Suppressor macrophage treated with lipopolysaccharide for 4 hours (primary cell): ENCODE data around the gene SMOC2.

Experiments used
- DNase-seq: peaks from one replicate; pipeline ENCODE4 v3.0.0-alpha.2; 2020

Gene SMOC2

GRCh38 chr6:168634541-168635328, 193.8 kb downstream of the SMOC2 start:
- DNase-seq: no peak

DNA sequence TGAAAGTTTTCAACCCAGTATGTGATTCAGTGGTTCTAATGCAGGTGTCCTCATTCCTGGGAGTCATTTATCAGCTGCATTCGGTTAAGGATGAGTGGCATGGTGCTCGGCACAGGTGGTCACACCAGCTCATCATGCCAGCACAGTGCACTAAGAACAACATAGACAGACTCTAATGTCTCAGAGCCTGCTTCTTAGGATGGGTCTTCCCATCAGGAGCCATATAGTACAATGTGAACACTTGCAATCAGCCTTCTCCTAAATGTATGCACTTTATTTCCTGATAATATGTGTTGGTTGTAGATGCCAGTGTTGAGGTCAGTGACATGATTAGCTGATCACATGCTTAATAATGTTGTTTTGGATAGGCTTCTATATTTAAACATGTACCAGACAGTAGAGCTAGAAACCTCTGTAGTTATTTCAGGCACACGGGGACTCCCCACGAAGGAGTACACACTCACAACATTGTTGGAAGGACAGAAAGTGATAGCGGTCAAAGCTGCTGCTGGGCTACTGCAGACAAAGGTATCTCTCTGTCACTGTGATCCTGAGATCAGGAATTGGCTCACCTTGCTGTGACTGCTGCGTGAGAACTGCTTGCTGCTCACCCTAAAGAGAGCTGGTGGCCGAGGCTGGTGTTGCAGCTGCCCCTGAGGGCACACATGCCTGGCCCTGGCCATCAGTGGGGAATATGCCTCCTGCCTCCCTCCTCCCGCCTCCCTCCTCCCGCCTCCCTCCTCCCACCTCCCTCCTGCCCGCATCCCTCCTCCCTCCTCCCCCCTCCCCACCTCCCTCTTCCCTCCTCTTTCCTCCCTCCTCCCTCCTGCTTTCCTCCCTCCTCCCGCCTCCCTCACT, 195.4 kb downstream of the SMOC2 start:
- DNase-seq: no peak

DNA sequence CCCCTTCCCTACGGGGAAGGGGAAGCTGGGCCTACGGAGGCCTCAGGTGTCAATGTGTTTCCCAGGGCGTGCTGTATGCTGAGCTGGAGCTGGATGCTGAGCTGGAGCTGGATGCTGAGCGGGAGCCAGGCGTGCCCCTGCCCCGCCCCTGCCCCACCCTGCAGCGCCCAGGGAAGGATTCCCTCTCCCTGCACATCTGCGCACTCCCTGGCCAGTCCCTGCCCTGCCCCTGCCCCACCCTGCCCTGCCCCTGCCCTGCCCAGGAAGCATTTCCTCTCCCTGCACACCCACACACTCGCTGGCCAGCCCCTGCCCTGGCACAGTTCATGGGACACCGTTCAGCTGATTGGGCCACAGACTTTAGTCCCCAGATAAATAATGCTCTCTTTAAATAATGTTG, 196.8 kb downstream of the SMOC2 start:
- no peak for DNase-seq

DNA sequence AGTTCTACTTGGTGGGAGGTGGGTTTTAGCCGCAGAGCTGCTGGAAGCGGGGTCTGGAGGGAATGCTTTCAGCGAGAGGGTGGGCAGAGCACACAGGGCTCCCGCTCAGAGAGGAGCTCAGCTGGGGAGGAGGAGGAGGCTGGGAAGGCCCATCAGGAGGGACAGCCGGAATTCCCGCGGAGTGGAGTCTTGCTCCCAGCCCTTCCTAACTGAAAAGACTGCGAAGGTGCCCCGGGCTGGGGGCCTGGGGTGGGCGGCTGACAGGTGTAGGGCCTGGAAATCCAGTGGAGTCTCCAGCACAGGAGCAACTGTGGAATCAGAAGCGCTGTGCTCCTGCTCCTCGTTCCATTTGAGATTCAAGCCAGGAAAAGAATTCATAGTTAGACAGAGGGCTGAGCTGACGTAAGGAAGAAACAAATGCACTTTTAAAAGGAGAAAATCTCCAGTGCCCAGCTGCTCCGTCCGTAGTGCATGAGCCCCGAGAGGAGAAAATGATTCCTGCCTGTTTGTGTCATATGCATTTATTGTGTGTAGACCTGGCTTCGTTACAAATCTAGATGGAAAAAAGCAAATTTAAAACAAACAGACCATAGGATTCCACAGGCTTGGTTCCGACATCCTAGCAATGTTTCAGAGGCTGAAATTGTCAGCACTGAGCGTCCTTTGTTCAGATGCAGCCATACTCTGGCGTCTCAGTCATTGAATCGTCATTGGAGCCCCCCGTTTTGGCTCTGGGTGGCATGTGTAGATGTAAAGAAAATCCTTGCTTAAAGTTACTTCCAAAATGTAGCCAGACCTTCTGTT, 197.7 kb downstream of the SMOC2 start:
- no peak for DNase-seq

GRCh38 chr6:168640181-168640580, 199.2 kb downstream of the SMOC2 start:
- DNase-seq: no peak

- DNase-seq: no peak
Observed at GRCh38 chr6:168640768-168641167, 199.8 kb downstream of the SMOC2 start.

DNA sequence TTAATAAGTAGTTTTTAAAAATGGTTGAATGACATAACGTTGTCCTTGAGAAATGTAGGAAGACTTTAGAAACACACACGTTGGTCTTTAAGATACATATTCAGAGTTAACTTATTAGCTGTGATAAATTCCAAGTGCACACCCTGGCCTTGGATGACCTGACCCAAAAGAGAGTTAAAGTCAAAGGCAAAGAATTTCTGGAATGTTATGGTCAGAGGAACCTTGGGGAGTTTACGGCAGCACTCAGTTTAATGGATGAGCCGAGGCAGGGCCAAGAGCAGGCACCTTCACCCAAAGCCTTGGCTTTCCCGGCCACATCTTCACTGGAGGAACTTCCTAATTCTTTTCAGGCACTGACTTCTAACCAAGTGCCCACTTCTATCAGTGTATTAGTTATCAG, 200.5 kb downstream of the SMOC2 start:
- DNase-seq: no peak

DNA sequence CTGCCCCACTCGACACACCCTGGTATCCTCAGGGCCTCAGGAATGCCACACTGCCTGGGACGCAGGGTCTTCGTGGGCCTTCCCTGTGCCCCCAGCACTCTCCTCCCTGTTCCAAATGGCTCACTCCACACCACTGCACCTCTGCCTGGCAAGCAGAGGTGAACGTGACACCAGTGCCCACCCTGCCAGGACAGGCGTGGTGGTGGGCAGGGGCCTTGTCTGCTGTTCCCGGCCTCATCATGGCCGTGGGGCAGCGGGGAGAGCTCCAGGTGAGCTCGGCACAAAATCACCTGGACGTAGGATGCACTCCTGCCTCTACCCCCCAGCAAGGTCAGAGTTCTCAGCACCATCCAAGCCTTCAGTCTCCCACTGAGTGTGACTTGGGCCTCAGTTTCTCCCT, 202.4 kb downstream of the SMOC2 start:
- no peak for DNase-seq

DNA sequence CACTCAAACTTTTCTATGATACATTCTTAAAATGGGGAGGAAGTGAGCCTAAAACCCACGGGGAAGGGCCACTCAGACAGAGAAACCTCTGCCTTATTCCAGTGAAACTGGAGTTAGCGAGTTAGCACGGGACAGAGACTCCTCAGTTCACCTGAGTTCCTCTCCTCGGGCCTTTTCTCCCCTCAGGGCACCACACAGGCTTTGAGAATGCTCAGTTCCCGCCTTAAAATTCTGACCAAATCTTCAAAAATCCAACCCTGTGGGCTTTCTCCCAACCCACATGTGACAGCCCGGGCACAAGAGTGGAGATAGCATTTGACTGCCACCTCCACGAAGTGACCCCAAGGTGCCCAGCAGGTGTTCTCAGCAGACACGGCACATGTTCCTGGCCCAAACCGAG, 204.3 kb downstream of the SMOC2 start:
- no peak for DNase-seq

DNA sequence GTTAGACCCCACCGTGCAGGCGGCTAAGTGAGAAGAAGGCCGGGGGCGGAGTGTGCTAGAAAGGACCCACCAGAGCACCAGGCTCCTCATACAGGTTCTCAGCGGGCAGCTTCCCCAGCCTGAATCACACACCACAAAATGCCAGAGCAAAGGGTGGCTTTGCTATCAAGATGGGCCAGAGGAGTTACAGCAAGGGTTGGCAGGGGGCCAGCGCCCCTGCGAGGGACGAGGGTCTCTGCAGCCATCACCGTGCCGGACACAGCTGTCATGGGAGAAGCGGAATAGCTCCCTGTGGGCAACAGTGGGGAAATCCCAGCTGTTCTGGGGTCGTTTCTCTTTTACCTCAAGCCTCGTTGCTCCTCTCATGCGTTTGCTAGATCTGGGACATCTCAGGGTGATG, 206.3 kb downstream of the SMOC2 start:
- no peak for DNase-seq

GRCh38 chr6:168648240-168649125, 207.5 kb downstream of the SMOC2 start:
- DNase-seq: no peak

DNA sequence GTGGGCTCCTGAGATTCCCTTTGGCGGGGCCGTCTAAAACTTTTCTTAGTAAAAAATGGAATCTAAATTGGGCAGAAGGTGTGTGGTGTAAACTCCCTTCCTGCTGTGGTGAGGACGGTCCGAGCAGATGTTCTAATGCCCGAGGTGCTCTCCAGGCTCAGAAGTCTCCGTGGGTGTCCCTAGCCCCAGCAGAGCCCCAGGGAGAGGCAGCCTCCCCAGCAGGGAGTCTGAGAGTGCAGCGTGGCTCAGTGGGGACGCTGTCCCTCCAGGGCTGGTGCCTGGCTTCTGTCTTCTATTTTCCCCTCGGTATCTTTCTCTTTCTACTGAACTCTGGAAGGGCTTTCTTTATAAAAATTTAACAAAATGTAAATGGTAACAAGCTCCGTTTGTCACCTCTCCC, 208.2 kb downstream of the SMOC2 start:
- DNase-seq: no peak

DNA sequence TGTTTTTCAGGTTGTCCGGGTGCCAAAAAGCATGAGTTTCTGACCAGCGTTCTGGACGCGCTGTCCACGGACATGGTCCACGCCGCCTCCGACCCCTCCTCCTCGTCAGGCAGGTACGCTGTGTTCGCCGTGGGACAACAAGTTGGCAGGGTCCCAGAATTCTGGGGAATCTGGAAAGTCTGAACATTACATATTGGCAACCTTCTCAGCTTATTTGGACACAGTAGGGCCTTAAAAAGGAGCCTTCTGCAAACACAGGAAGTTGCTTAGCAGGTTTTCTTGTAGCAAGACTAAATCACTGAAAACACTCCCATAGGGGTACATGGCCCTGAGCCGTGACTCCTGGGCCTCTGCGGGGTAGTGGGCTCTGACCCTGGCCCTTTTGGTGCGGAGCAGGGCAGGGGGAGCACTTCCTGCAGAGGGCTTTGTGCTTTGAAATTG, 209.7 kb downstream of the SMOC2 start:
- no peak for DNase-seq

DNA sequence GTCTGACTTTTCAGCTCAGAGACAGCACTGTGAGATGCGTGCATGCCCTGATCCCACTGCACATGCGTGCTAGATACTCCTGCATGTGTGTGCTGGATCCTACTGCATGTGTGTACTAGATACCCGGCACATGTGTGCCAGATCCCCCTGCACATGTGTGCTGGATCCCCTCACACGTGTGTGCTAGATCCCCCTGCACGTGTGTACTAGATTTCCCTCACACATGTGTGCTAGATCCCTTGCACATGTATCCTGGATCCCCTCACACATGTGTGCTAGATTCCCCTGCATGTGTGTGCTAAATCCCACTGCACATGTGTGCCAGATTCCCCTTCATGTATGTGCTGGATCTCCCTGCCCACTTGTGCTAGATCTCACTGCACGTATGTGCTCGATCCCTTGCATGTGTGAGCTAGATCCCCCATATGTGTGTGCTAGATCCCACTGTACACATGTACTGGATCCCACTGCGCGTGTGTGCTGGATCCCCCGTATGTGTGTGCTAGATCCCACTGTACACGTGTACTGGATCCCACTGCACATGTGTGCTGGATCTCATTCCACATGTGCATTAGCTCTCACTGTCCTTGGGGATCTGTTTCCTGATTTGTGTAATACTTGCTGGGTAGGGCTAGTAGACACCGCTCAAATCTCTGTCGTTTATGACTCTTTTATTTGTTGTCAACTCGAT, 214.6 kb downstream of the SMOC2 start:
- DNase-seq: no peak

DNA sequence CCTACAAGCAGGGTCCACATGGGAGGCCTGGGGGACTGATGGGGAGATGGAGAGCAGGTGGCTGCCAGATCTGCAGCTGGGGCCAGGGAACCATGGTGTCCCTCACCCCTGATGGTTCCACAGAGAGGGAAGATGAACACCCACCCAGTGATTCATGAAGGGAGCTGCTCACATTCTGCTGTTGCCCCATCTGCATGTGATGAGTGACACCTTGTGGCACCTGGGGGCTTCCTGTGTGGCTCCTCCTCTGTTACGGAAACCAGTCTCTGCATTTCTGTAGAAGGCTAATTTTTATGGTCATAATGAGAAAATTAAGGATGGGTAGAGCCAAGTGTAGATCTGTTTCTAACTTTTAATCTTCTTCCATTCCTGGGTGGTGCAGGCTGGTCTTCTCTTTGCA, 217.1 kb downstream of the SMOC2 start:
- DNase-seq: no peak

GRCh38 chr6:168660400-168660945, 219.5 kb downstream of the SMOC2 start:
- DNase-seq: no peak

DNA sequence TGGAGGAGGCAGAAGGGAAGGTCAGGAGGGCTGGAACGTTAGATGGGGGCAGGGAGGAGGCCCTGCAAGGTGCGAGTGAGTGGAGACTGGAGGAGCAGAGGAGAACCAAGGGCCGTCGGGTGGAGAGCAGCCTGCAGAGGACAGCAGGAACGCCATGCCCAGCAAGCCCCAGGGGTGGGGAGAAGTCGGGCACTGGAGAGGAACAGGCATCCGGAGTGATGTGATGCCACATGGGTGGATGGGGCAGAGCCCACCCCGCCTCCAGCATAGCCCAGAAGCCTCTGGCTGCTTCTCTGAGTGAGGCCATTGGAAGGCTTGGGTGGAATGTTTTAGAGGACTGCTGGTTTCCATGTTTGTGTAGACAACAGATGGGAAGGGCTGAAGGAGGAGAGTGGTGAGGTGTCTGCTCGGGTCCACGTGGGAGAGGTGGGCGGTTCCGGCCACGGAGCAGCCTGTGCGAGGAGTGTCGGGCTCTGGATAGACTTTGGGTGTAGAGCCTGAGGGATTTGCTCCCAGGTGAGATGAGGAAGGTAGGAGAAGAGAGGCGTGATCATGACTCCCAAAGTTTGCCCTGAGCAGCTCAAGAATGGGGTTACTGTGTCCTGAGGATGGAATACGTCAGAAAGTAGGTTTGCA, 221.4 kb downstream of the SMOC2 start:
- DNase-seq: no peak

GRCh38 chr6:168663041-168663440, 222.1 kb downstream of the SMOC2 start:
- DNase-seq: no peak

DNA sequence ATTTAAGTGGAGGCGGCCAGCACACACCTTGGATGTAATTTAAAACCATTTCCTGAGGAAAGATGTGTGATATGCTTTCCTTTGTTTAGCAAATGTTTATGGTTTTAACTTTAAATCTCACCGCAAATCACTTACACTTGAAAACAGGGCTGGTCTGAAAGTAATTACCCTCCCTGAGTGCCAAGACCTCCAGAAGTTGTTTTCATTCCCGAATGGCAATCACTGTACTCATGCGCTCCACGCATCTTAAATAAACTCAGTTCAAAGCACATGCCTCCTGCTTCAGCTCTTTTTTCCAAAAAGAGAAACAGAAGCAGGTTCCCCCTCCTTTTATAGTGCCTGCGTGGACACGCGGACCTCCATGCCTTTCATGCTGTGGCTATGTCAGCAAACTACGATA, 224.0 kb downstream of the SMOC2 start:
- no peak for DNase-seq

DNA sequence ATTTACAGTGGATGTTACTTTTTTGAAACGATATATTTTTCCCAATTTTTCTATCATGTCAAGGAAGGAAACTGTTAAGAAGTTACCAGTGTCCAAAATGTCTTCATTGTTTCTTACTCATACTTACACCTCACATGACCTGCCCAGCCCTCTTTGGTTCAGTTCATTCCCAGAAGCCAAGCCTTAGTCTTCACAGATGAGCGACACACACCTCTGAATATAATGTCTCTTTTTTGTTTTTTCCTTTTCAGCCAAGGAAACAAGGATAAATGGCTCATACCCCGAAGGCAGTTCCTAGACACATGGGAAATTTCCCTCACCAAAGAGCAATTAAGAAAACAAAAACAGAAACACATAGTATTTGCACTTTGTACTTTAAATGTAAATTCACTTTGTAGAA, 225.2 kb downstream of the SMOC2 start:
- no peak for DNase-seq
